ENCODE results near the gene CEP192.
"Not testable (repeated sequence)": the region's sequence is repeated elsewhere in the genome, so short reads cannot be mapped to it uniquely, and the experiment has no call there.

Gene CEP192

DNA sequence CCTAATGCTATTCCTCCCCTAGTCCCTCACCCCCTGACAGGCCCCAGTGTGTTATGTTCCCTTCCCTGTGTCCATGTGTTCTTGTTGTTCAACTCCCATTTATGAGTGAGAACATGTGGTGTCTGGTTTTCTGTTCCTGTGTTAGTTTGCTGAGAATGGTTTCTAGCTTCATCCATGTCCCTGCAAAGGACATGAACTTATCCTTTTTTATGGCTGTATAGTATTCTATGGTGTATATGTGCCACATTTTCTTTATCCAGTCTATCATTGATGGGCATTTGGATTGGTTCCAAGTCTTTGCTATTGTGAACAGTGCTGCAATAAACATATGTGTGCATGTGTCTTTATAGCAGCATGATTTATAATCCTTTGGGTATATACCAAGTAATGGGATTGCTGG is 86.9 kb downstream of the CEP192 start:
- H3K4me1 Mint-ChIP-seq, H3K27me3 Mint-ChIP-seq, DNase-seq, ATAC-seq, H3K4me3 Mint-ChIP-seq, H3K27ac Mint-ChIP-seq: not testable (repeated sequence)
- peaks cover 86% of the 10 kb centered on the region for H3K36me3 Mint-ChIP-seq (ENCODE audit: low read depth)
- peaks cover 13% of the 10 kb centered on the region for H3K9me3 Mint-ChIP-seq

DNA sequence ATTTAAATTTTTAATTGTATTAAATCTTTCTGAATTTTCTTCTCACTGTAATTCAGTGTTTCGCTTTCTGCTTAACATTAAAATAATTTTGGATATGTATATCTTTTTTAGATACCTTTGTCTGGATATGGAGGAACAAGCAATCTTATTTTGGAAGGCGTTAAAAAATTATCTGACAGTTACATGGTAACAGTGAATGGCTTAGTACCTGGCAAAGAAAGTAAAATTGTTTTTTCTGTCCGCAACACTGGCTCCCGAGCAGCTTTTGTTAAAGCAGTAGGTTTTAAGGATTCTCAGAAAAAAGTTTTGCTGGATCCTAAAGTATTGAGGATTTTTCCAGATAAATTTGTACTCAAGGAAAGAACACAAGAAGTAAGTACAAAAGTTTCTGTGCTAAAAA is 95.7 kb downstream of the CEP192 start:
- no peaks in the 10 kb centered on the region for H3K27me3 Mint-ChIP-seq
- H3K36me3 Mint-ChIP-seq (ENCODE audit: low read depth) = peaks cover 60% of the 10 kb centered on the region
- H3K9me3 Mint-ChIP-seq = no peaks in the 10 kb centered on the region
- peaks cover 3% of the 10 kb centered on the region for H3K4me1 Mint-ChIP-seq
- ATAC-seq (no peak), DNase-seq (no peak)
- no peak overlapping the region for H3K4me3 Mint-ChIP-seq
- H3K27ac Mint-ChIP-seq = no peak overlapping the region

DNA sequence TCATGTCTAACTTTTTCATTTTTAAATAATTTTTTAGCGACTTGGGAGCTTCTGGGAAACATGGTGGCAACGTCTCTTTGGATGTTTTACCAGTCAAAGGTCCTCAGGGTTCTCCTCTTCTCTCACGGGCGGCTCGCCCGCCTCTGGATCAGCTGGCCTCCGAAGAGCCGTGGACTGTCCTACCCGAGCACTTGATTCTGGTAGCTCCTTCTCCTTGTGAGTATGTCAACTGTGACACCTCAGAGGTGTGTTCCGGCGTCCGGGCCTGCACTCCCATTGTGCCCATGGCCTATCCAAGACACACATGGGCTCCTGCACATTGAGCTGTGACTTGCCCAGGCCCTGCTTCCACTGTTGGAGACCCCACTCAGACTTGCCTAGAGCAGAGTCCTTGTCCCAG is 104.3 kb downstream of the CEP192 start:
- Mint-ChIP-seq H3K4me1 (no peaks in the 10 kb centered on the region), H3K9me3 (no peaks in the 10 kb centered on the region), H3K27me3 (no peaks in the 10 kb centered on the region), H3K4me3 (no peak overlapping the region), H3K27ac (no peak overlapping the region), H3K36me3 (ENCODE audit: low read depth) (peaks cover 65% of the 10 kb centered on the region)
- no peak for ATAC-seq
- DNase-seq = no peak

DNA sequence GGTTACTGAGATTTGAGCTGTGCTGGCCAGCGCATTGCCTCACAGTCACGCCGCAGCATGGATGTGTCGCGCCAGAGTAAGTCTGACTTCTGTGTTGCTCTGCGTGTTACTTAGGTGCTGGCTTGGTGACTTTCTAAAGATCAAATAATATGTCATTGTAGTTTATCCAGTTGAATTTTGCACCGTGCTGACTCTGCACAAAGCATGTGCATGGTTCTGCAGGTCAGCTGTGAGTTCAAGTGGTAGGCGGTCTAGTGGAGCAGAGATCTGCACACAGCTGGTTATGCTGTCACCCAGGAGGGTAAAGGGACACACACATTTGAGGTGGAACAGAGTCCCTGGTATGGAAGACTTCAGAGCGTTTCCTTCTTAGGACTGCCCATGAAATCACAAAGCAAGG is 105.1 kb downstream of the CEP192 start:
- no peaks in the 10 kb centered on the region for H3K4me1 Mint-ChIP-seq
- ATAC-seq = no peak
- peaks cover 64% of the 10 kb centered on the region for H3K36me3 Mint-ChIP-seq (ENCODE audit: low read depth)
- no peak overlapping the region for H3K27ac Mint-ChIP-seq
- no peaks in the 10 kb centered on the region for H3K9me3 Mint-ChIP-seq
- H3K27me3 Mint-ChIP-seq = no peaks in the 10 kb centered on the region
- no peak overlapping the region for H3K4me3 Mint-ChIP-seq
- DNase-seq = no peak

DNA sequence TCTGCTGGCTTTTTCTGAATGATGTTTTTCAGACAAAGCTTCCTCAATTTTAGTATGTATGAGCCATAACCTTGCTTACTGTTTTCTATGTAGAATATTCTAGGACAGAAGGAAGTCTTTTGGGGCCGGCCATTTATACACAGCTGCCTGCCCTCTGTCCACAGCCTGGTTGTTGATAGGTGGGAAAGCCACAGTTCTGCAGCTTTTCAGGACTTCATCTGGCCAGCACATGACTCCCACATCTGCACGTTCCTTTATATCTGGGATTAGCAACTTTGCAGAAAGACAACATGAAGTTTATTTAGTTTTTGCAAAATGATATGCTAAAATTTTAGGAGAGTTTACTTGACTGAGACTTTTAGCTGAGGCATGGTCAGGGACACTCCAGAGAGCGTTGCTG is 105.6 kb downstream of the CEP192 start:
- no peaks in the 10 kb centered on the region for H3K27me3 Mint-ChIP-seq
- peaks cover 62% of the 10 kb centered on the region for H3K36me3 Mint-ChIP-seq (ENCODE audit: low read depth)
- no peaks in the 10 kb centered on the region for H3K4me1 Mint-ChIP-seq
- no peaks in the 10 kb centered on the region for H3K9me3 Mint-ChIP-seq
- no peak for DNase-seq
- H3K4me3 Mint-ChIP-seq = no peak overlapping the region
- H3K27ac Mint-ChIP-seq = no peak overlapping the region
- ATAC-seq = no peak

DNA sequence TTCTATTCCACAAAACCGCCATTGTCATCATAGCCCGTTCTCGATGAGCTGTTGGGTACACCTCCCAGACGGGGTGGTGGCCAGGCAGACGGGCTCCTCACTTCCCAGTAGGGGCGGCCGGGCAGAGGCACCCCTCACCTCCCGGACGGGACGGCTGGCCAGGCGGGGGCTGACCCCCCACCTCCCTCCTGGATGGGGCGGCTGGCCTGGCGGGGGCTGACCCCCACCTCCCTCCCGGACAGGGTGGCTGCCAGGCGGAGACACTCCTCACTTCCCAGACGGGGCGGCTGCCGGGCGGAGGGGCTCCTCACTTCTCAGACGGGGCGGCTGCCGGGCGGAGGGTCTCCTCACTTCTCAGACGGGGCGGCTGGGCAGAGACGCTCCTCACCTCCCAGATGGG is 106.9 kb downstream of the CEP192 start:
- DNase-seq, H3K9me3 Mint-ChIP-seq, ATAC-seq, H3K4me3 Mint-ChIP-seq, H3K4me1 Mint-ChIP-seq, H3K27ac Mint-ChIP-seq, H3K27me3 Mint-ChIP-seq: not testable (repeated sequence)
- H3K36me3 Mint-ChIP-seq (ENCODE audit: low read depth) = peaks cover 68% of the 10 kb centered on the region

DNA sequence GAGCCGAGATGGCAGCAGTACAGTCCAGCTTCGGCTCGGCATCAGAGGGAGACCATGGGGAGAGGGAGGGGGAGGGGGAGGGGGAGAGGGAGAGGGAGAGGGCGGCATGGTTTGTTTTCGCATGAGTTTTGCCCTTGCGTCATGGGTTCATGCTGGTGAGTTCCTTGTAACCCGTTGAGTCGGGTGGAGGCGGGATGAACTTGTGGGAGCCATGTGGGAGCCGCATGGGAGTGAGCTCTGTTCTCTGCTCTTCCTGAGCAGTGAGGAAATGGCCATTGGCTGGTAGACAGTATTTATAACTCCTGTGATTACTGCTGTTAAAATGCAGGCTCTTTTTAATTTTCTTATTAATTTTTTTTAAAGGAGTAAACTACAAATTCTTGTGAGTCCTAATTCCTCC is 108.0 kb downstream of the CEP192 start:
- ATAC-seq (no peak), DNase-seq (no peak)
- Mint-ChIP-seq H3K9me3 (no peaks in the 10 kb centered on the region), H3K4me3 (no peak overlapping the region), H3K27me3 (no peaks in the 10 kb centered on the region), H3K36me3 (ENCODE audit: low read depth) (peaks cover 66% of the 10 kb centered on the region), H3K4me1 (no peaks in the 10 kb centered on the region), H3K27ac (no peak overlapping the region)

DNA sequence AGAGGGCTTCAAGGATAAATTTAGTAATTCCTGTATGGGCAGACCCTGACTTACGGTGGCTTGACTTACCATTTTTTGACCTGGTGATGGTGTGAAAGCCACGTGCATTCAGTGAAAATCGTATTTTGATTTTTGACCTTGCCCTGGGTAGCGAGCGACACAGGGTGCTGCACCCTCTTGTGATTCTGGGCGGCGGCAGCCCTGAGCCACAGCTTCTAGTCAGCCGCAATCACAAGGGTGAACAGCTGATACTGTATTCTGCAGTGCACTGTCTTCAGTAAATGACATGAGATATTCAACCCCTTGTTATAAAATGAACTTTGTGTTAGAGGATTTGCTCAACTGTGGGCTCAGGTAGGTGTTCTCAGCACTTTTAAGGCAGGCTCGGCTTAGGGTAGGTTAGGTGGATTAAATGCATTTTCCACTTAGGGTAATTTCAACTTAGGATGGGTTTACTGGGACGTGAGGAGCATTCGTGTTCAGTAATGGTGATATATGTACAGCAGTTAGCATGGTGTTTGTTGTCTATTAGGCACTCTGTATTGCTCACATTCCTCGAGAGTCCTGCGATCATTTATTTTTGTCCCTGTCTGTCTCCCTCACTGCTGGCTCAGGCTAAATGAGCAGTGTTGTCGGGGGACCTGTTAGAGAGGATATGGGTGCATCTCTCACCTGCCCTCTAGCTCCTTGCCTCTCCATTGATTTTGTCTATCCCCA is 109.9 kb downstream of the CEP192 start:
- H3K9me3 Mint-ChIP-seq = no peaks in the 10 kb centered on the region
- no peak overlapping the region for H3K4me3 Mint-ChIP-seq
- H3K36me3 Mint-ChIP-seq (ENCODE audit: low read depth) = peaks cover 65% of the 10 kb centered on the region
- no peaks in the 10 kb centered on the region for H3K27me3 Mint-ChIP-seq
- H3K27ac Mint-ChIP-seq = no peak overlapping the region
- ATAC-seq (no peak), DNase-seq (no peak)
- peaks cover under 1% of the 10 kb centered on the region for H3K4me1 Mint-ChIP-seq

DNA sequence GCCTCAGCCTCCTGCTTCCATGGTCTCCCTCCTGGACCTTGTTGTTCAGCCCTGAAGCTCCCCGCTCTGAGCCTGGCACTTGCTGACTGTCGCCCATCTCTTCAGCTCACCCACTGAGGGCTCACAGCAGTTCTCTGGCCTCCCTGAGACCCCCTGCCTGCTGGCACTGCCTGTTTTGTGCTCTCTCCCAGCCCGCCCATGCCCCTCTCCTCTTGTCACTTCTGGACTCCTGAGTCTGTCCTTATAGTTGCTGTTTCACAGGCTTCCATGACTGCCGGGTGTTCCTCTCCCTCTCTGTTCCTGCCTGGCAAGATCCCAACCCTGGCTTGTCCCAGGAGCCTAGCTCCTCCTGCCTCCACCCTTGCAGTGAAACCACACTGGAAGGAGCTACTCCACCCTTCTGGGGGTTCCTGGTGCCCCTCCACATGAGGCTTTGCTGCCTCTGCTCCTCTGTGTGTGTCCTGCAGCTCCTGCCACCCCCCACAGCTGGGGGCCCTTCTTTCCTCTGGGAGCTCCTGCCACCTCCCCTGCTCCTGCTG is 110.6 kb downstream of the CEP192 start:
- ATAC-seq = no peak
- H3K36me3 Mint-ChIP-seq (ENCODE audit: low read depth) = peaks cover 66% of the 10 kb centered on the region
- DNase-seq = no peak

DNA sequence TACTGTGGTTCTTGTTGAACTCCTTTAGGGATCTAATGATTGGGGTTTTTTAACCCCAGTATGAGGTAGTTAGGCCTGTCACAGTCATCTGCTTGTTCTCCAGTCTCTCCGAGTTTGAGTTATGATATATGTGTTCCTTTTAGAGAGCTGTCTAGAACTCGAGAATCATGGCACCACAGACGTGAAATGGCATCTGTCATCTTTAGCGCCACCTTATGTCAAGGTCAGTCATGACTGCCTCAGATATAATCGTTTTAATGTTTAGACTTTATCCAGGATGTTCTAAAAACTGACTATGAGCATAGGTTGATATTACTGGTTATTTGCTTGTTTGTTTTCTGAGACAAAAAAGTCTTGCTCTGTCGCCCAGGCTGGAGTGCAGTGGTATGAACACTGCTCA is 112.2 kb downstream of the CEP192 start:
- ATAC-seq (no peak), DNase-seq (no peak)
- Mint-ChIP-seq H3K4me1 (peaks cover 5% of the 10 kb centered on the region), H3K9me3 (peaks cover 4% of the 10 kb centered on the region), H3K27ac (no peak overlapping the region), H3K4me3 (no peak overlapping the region), H3K27me3 (no peaks in the 10 kb centered on the region), H3K36me3 (ENCODE audit: low read depth) (peaks cover 73% of the 10 kb centered on the region)

More for the DNA sequence above, 110.6 kb downstream of the CEP192 start:
- Mint-ChIP-seq H3K4me3 (no peak overlapping the region), H3K9me3 (peaks cover 2% of the 10 kb centered on the region), H3K27me3 (no peaks in the 10 kb centered on the region), H3K27ac (peak overlapping the region; percentile 19), H3K4me1 (peaks cover 2% of the 10 kb centered on the region)

DNA sequence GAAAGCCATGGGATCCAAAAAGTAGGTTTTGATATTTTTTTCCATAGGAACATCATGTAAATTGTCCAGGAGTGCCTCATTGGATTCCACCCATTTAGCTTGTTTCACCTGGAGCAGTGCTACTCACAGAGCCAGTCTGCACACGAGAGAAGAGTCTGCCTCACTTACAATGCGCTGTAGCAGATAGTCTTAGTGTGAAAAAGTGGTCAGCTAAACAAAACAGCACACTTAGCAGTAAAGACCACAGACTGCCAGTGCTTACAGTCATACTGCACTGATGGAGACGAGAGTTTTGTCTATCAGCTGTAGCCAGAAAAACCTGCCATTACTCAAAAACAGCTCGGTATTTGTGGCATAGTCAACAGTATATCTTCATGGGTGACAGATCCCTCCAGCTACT is 113.9 kb downstream of the CEP192 start:
- Mint-ChIP-seq H3K27me3 (no peaks in the 10 kb centered on the region), H3K4me1 (peaks cover 5% of the 10 kb centered on the region), H3K36me3 (ENCODE audit: low read depth) (peaks cover 79% of the 10 kb centered on the region), H3K27ac (no peak overlapping the region), H3K9me3 (peaks cover 4% of the 10 kb centered on the region), H3K4me3 (no peak overlapping the region)
- DNase-seq = no peak
- ATAC-seq = no peak

DNA sequence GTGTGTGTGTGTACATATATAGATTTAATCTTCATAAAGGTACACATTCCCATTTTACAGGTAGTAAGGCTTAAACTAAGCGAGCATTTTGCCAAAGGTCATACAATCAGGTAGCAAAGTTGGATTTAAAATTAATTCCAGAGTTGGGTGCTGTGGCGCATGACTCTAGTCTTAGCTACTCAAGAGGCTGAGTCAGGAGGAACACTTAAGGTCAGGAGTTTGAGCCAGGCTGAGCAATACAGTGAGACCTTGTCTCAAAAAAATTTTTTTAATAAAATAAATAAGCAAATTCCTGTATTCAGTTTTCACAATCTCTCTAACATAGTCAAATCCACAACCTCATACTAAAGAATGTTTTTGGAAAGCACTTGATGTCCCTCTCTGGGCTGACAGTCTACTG is 115.9 kb downstream of the CEP192 start:
- H3K9me3 Mint-ChIP-seq = peaks cover 4% of the 10 kb centered on the region
- H3K27ac Mint-ChIP-seq = no peak overlapping the region
- H3K36me3 Mint-ChIP-seq (ENCODE audit: low read depth) = peaks cover 75% of the 10 kb centered on the region
- H3K4me1 Mint-ChIP-seq = peaks cover 5% of the 10 kb centered on the region
- no peak for ATAC-seq
- no peak for DNase-seq
- H3K27me3 Mint-ChIP-seq = no peaks in the 10 kb centered on the region
- no peak overlapping the region for H3K4me3 Mint-ChIP-seq

DNA sequence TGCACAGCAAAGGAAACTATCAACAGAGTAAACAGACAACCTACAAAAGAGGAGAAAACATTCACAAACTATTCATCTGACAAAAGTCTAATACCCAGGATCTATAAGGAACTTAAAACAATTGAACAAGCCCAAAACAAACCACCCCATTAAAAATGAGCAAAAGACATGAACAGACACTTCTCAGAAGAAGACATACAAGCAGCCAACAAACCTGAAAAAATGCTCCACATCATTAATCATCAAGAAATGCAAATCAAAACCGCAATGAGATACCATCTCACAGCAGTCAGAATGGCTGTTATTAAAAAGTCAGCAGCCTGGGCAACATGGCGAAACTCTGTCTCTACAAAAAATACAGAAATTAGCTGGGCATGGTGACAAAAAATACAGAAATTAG is 117.2 kb downstream of the CEP192 start:
- H3K9me3 Mint-ChIP-seq = peaks cover 4% of the 10 kb centered on the region

DNA sequence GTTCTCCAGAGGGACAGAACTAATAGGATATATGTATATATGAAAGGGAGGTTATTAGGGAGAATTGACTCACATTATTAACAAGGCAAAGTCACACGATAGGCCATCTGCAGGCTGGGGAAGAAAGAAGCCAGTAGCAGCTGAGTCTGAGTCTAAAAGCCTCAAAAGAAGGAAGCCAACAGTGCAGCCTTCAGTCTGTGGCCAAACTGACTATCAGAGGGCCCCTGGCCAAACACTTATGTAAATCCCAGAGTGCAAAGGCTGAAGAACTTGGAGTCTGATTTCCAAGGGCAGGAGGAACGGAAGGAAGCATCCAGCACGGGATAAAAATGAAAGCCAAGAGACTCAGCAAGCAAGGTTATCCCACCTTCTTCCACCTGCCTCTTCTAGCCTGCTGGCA is 119.4 kb downstream of the CEP192 start:
- H3K27ac Mint-ChIP-seq = no peak overlapping the region
- H3K27me3 Mint-ChIP-seq = no peaks in the 10 kb centered on the region
- DNase-seq = no peak
- peaks cover 50% of the 10 kb centered on the region for H3K36me3 Mint-ChIP-seq (ENCODE audit: low read depth)
- peaks cover 4% of the 10 kb centered on the region for H3K9me3 Mint-ChIP-seq
- no peak for ATAC-seq
- peaks cover 5% of the 10 kb centered on the region for H3K4me1 Mint-ChIP-seq
- H3K4me3 Mint-ChIP-seq = no peak overlapping the region

More for the DNA sequence above, 117.2 kb downstream of the CEP192 start:
- no peak overlapping the region for H3K4me3 Mint-ChIP-seq
- H3K27ac Mint-ChIP-seq = no peak overlapping the region
- peaks cover 5% of the 10 kb centered on the region for H3K4me1 Mint-ChIP-seq
- DNase-seq (no peak), ATAC-seq (no peak)
- H3K27me3 Mint-ChIP-seq = no peaks in the 10 kb centered on the region
- H3K36me3 Mint-ChIP-seq (ENCODE audit: low read depth) = peaks cover 62% of the 10 kb centered on the region

DNA sequence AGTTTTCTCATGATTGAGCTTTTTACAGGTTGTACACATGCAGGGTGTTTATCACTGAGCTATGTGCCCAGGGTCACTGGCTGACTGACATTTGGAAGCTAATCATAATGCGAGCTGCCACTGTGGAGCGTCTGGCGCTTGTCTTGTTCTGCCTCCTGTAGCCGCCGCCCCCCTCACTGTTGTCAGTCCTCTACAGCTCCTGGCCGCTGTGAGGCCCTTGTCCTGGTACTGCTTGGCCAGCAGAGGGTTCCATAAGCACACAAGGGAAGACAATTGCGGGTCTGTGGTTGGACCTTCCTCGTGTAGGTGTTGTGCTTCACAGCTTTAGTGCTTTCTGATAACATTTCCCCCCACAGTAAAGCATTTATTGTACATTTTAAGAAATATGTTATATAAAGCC is 121.8 kb downstream of the CEP192 start:
- H3K4me3 Mint-ChIP-seq = no peak overlapping the region
- H3K4me1 Mint-ChIP-seq = peaks cover 4% of the 10 kb centered on the region
- H3K36me3 Mint-ChIP-seq (ENCODE audit: low read depth) = peaks cover 37% of the 10 kb centered on the region
- ATAC-seq (no peak), DNase-seq (no peak)
- no peak overlapping the region for H3K27ac Mint-ChIP-seq
- H3K27me3 Mint-ChIP-seq = no peaks in the 10 kb centered on the region
- H3K9me3 Mint-ChIP-seq = no peaks in the 10 kb centered on the region

DNA sequence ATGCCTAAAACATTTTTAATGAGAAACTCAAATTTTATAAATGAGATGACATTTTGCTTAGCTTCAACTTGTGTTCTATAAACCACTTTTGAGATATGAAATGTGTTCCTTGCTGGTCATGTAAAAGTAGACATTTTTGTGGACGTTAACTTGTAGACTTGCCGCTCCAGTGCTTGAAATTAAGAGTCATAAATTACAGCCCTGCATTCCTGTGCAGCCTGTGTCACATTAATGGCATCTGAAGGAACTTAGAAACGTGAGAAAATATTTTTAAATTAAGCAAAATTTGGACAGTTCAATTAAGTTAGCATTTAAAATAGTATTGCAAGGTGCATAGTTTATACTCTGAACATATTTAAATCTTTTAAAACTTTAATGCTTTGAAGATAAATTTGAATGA is 129.1 kb downstream of the CEP192 start:
- Mint-ChIP-seq H3K36me3 (ENCODE audit: low read depth) (peaks cover 29% of the 10 kb centered on the region), H3K4me3 (no peak overlapping the region), H3K9me3 (no peaks in the 10 kb centered on the region)

More for the DNA sequence above, 129.1 kb downstream of the CEP192 start:
- ATAC-seq (no peak), DNase-seq (no peak)
- no peaks in the 10 kb centered on the region for H3K27me3 Mint-ChIP-seq
- peaks cover 1% of the 10 kb centered on the region for H3K4me1 Mint-ChIP-seq
- H3K27ac Mint-ChIP-seq = no peak overlapping the region

All from activated naive CD8-positive, alpha-beta T cell treated with anti-CD3 and anti-CD28 coated beads, Interleukin-2, amount 50 U/mL, for 24 hours (primary cell).